ENCODE data around the gene LGR5. TPM values are rescaled to one million over a fixed set of nuclear protein-coding genes. Genes with fewer than 3 reads are reported as not detected.
A peak's percentile ranks its signal among the peaks of the same experiment; 100 is the strongest.

Gene LGR5
- total RNA-seq, 1 experiment from 2014 or later: not detected

DNA sequence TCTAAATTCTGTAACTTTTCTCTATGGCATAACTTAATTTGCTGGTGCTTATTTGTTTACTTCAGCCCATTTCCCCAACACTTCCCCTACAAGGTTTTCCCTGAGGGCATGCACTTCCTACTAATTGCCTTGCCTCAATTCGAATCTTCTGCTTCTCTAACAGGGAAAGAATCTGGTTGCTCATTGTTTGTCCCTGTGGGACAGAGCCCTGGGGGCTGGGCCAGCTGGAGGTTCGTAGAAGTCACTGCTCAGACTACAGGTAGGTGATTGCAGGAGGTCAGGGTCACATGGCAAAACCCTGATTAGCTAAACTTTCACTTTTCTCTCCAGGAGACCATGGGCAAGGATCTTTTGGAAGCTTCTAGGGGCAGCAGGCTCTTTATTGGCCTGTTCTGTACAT, 152.0 kb downstream of the LGR5 start:
- DNase-seq (ENCODE audit: low read depth, low spot score) (no peak), ATAC-seq (no peak)
- TF ChIP-seq EGR1 (IDR thresholded peaks at IDR 0.05; ENCODE audit: low read depth) (no peak), TCF7L2 (IDR thresholded peaks at IDR 0.05; ENCODE audit: borderline replicate concordance, extremely low read depth, insufficient read depth, insufficient read length) (no peak), ELF1 (IDR thresholded peaks at IDR 0.05; ENCODE audit: borderline replicate concordance, low read depth) (no peak), ZFX (IDR thresholded peaks at IDR 0.05) (no peak)
- TF ChIP-seq, protein P1, sequence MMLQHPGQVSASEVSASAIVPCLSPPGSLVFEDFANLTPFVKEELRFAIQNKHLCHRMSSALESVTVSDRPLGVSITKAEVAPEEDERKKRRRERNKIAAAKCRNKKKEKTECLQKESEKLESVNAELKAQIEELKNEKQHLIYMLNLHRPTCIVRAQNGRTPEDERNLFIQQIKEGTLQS (IDR thresholded peaks at IDR 0.05): no peak
- TF ChIP-seq, protein P2, sequence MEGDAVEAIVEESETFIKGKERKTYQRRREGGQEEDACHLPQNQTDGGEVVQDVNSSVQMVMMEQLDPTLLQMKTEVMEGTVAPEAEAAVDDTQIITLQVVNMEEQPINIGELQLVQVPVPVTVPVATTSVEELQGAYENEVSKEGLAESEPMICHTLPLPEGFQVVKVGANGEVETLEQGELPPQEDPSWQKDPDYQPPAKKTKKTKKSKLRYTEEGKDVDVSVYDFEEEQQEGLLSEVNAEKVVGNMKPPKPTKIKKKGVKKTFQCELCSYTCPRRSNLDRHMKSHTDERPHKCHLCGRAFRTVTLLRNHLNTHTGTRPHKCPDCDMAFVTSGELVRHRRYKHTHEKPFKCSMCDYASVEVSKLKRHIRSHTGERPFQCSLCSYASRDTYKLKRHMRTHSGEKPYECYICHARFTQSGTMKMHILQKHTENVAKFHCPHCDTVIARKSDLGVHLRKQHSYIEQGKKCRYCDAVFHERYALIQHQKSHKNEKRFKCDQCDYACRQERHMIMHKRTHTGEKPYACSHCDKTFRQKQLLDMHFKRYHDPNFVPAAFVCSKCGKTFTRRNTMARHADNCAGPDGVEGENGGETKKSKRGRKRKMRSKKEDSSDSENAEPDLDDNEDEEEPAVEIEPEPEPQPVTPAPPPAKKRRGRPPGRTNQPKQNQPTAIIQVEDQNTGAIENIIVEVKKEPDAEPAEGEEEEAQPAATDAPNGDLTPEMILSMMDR (IDR thresholded peaks at IDR 0.05 in 2 of 3, conservative IDR thresholded peaks at IDR 0.05 in 1 of 3; ENCODE audit: borderline replicate concordance in 1 of 3, insufficient read depth in 1 of 3, low read depth in 2 of 3, low read length in 2 of 3): no peak
- H3K4me3 ChIP-seq (replicated peaks in 1 of 2; ENCODE audit: low read depth in 1 of 2, low read length in 2 of 2): no peak overlapping the region
- H3K9me2 ChIP-seq (ENCODE audit: insufficient read depth): no peaks in the 10 kb centered on the region; the same call in 1 of the 2 replicates
- intact Hi-C loops (cut with micrococcal nuclease): no loop called here
- H3K27me3 ChIP-seq (ENCODE audit: insufficient read depth, low read length): no peaks in the 10 kb centered on the region
- H3K27ac ChIP-seq (ENCODE audit: low read depth, low read length): no peak overlapping the region
- RAD21 ChIA-PET (ENCODE audit: low non-redundant PET in 1 of 2, low total read pairs in 2 of 2, uncharacterized antibody in 2 of 2, unreplicated experiment in 2 of 2): no interaction called here
- POLR2A ChIA-PET: no interaction called here
- no peaks in the 10 kb centered on the region for H3K9me3 ChIP-seq (ENCODE audit: control insufficient read depth in 1 of 2, insufficient read depth in 1 of 2, low read depth in 1 of 2, low read length in 2 of 2)
- H3K4me1 ChIP-seq (ENCODE audit: control insufficient read depth in 1 of 2, insufficient read depth in 2 of 2, low read length in 2 of 2): peaks cover 0 to 6% of the 10 kb centered on the region in 2 experiments; a peak in 1 of 4 replicates
- H3K4me2 ChIP-seq (ENCODE audit: low read length): no peak overlapping the region
- H2AFZ ChIP-seq (ENCODE audit: low read depth, low read length, poor library complexity, severe bottlenecking): no peak overlapping the region
- H3K9ac ChIP-seq (ENCODE audit: low read length): no peak overlapping the region
- BruUV-seq (replicated peaks): no TSS peak
- H3K79me2 ChIP-seq (ENCODE audit: insufficient read depth, low read length): no peaks in the 10 kb centered on the region
- no peaks in the 10 kb centered on the region for H3K36me3 ChIP-seq (ENCODE audit: control insufficient read depth in 1 of 2, insufficient read depth in 2 of 2, low read length in 2 of 2)
- CTCF ChIA-PET: no interaction called here
- no peaks in the 10 kb centered on the region for H4K20me1 ChIP-seq (ENCODE audit: insufficient read depth)

DNA sequence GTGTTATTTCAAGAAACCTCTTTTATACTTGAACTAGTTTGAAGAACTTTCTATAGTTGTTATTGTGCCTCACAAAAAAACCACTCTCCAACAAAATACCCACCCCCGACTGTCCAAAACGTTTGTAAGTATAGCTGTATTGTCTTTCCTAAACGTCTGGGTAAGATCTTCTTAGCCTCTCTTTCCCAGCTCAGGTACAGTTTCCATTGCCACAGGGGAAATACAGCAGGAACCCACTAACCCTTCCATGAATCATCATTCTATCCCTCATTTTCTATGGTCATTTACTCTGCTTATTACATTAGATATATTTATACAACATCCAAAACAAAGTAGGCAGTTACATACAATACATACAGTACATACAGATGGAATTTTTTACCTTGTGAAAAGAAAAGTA, 153.2 kb downstream of the LGR5 start:
- intact Hi-C loops (cut with micrococcal nuclease): no loop called here
- no peak for DNase-seq (ENCODE audit: low read depth, low spot score)
- no TSS peak for BruUV-seq (replicated peaks)
- Histone ChIP-seq H3K4me2 (ENCODE audit: low read length) (no peak overlapping the region), H3K36me3 (ENCODE audit: control insufficient read depth in 1 of 2, insufficient read depth in 2 of 2, low read length in 2 of 2) (no peaks in the 10 kb centered on the region), H3K4me3 (replicated peaks in 1 of 2; ENCODE audit: low read depth in 1 of 2, low read length in 2 of 2) (no peak overlapping the region), H3K9ac (ENCODE audit: low read length) (no peak overlapping the region), H3K9me3 (ENCODE audit: control insufficient read depth in 1 of 2, insufficient read depth in 1 of 2, low read depth in 1 of 2, low read length in 2 of 2) (no peaks in the 10 kb centered on the region), H3K9me2 (ENCODE audit: insufficient read depth) (no peaks in the 10 kb centered on the region; the same call in 1 of the 2 replicates), H3K27ac (ENCODE audit: low read depth, low read length) (no peak overlapping the region), H2AFZ (ENCODE audit: low read depth, low read length, poor library complexity, severe bottlenecking) (peak overlapping the region; percentile 28), H3K27me3 (ENCODE audit: insufficient read depth, low read length) (no peaks in the 10 kb centered on the region), H3K4me1 (ENCODE audit: control insufficient read depth in 1 of 2, insufficient read depth in 2 of 2, low read length in 2 of 2) (peaks cover 0 to 6% of the 10 kb centered on the region in 2 experiments; a peak in 1 of 4 replicates), H3K79me2 (ENCODE audit: insufficient read depth, low read length) (no peaks in the 10 kb centered on the region), H4K20me1 (ENCODE audit: insufficient read depth) (no peaks in the 10 kb centered on the region)
- ChIA-PET CTCF (no interaction called here), RAD21 (ENCODE audit: low non-redundant PET in 1 of 2, low total read pairs in 2 of 2, uncharacterized antibody in 2 of 2, unreplicated experiment in 2 of 2) (no interaction called here), POLR2A (no interaction called here)
- no peak for ATAC-seq
- TF ChIP-seq TCF7L2 (IDR thresholded peaks at IDR 0.05; ENCODE audit: borderline replicate concordance, extremely low read depth, insufficient read depth, insufficient read length): no peak
- no peak for TF ChIP-seq EZH2phosphoT487 (IDR thresholded peaks at IDR 0.05; ENCODE audit: borderline replicate concordance)
- TF ChIP-seq JUND (IDR thresholded peaks at IDR 0.05): no peak
- TF ChIP-seq FOSL1 (IDR thresholded peaks at IDR 0.05; ENCODE audit: low read depth): no peak
- TF ChIP-seq ELF1 (IDR thresholded peaks at IDR 0.05; ENCODE audit: borderline replicate concordance, low read depth): no peak
- TF ChIP-seq CEBPB (IDR thresholded peaks at IDR 0.05; ENCODE audit: low read depth): no peak
- no peak for TF ChIP-seq SRF (IDR thresholded peaks at IDR 0.05; ENCODE audit: low read depth)
- TF ChIP-seq SP1 (IDR thresholded peaks at IDR 0.05; ENCODE audit: low read depth): no peak
- TF ChIP-seq CBX3 (IDR thresholded peaks at IDR 0.05; ENCODE audit: low read depth): no peak
- TF ChIP-seq SIN3A (IDR thresholded peaks at IDR 0.05; ENCODE audit: low read depth): no peak
- TF ChIP-seq POLR2A (IDR thresholded peaks at IDR 0.05; ENCODE audit: borderline replicate concordance, extremely low read depth, insufficient read depth, insufficient read length): no peak
- TF ChIP-seq ZNF274 (IDR thresholded peaks at IDR 0.05; ENCODE audit: low read depth, low read length): no peak
- TF ChIP-seq YY1 (IDR thresholded peaks at IDR 0.05; ENCODE audit: extremely low read depth, insufficient replicate concordance, low read depth, low read length): no peak
- no peak for TF ChIP-seq RAD21 (IDR thresholded peaks at IDR 0.05; ENCODE audit: low read depth)
- TF ChIP-seq EZH2 (IDR thresholded peaks at IDR 0.05): no peak
- TF ChIP-seq, protein P3, sequence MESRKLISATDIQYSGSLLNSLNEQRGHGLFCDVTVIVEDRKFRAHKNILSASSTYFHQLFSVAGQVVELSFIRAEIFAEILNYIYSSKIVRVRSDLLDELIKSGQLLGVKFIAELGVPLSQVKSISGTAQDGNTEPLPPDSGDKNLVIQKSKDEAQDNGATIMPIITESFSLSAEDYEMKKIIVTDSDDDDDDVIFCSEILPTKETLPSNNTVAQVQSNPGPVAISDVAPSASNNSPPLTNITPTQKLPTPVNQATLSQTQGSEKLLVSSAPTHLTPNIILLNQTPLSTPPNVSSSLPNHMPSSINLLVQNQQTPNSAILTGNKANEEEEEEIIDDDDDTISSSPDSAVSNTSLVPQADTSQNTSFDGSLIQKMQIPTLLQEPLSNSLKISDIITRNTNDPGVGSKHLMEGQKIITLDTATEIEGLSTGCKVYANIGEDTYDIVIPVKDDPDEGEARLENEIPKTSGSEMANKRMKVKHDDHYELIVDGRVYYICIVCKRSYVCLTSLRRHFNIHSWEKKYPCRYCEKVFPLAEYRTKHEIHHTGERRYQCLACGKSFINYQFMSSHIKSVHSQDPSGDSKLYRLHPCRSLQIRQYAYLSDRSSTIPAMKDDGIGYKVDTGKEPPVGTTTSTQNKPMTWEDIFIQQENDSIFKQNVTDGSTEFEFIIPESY (IDR thresholded peaks at IDR 0.05; ENCODE audit: extremely low read depth, insufficient replicate concordance, low read length): no peak
